Lung (tissue), 12 donors: ENCODE measurements around the gene TAF10. TPM values are rescaled to one million over a fixed set of nuclear protein-coding genes. Genes with fewer than 3 reads are reported as not detected.

ENCODE experiments used
- ATAC-seq: fragments of 200-7000 bp; cut with Tn5 transposase; one replicate; pipeline ENCODE4 v1.9.1; 2020; ENCODE audit warnings: moderate number of reproducible peaks; ENCODE audit not compliant: insufficient read depth, low FRiP score
- DNase-seq, 3 donors: peaks; one replicate each; pipeline ENCODE4 v3.0.0-alpha.2; 2013 to 2017
- H3K27ac ChIP-seq, 2 donors: one replicate each; pipeline ENCODE4 v1.5.1; 2013; ENCODE audit warnings: mild to moderate bottlenecking in 2 of 2, moderate library complexity in 2 of 2, control low read depth in 1 of 2, inconsistent platforms in 1 of 2, low read depth in 1 of 2, low read length in 1 of 2
- H3K27me3 ChIP-seq, 3 donors: one replicate each; pipeline ENCODE4 v1.5.1; 2013; ENCODE audit warnings: low read length in 2 of 3; ENCODE audit not compliant: control insufficient read depth in 3 of 3, insufficient read depth in 3 of 3
- H3K36me3 ChIP-seq, 4 donors: one replicate each; pipeline ENCODE4 v1.5.1; 2013; ENCODE audit warnings: low read length in 4 of 4, mild to moderate bottlenecking in 1 of 4, moderate library complexity in 1 of 4; ENCODE audit not compliant: control insufficient read depth in 4 of 4, insufficient read depth in 4 of 4
- H3K4me1 ChIP-seq, 5 donors: one replicate each; pipeline ENCODE4 v1.5.1; 2013; ENCODE audit warnings: low read length in 5 of 5, mild to moderate bottlenecking in 2 of 5, moderate library complexity in 1 of 5; ENCODE audit not compliant: control insufficient read depth in 5 of 5, insufficient read depth in 5 of 5
- H3K4me3 ChIP-seq: one replicate; pipeline ENCODE4 v1.5.1; 2013; ENCODE audit warnings: mild to moderate bottlenecking, control low read depth, moderate library complexity
- H3K9ac ChIP-seq, 2 donors: one replicate each; pipeline ENCODE4 v1.5.1; 2013; ENCODE audit warnings: low read length in 2 of 2, control low read depth in 1 of 2; ENCODE audit not compliant: insufficient read depth in 1 of 2
- H3K9me3 ChIP-seq, 4 donors: one replicate each; pipeline ENCODE4 v1.5.1; 2013; ENCODE audit warnings: low read length in 3 of 4, mild to moderate bottlenecking in 1 of 4, moderate library complexity in 1 of 4; ENCODE audit not compliant: control insufficient read depth in 4 of 4, insufficient read depth in 3 of 4
- WGBS, 2 donors: extraction: QIAGEN DNeasy Blood & Tissue Kit; methylation state at CpG; one replicate each; pipeline ENCODE4 v1.1.7; 2013; 5-methylcytosine and 5-hydroxymethylcytosine counted together
- polyA plus RNA-seq, 2 donors: library from polyadenylated mRNA; stranded (reverse); fragments of 200-250 nt; gene quantifications; one replicate each; pipeline ENCODE4 v1.2.1, GENCODE V29; 2013
- total RNA-seq, 2 donors: library from RNA; depleted of rRNA in 1 of 2; stranded (reverse); fragments of >200 nt in 1 of 2; gene quantifications; one replicate each; pipeline ENCODE4 v1.2.1, GENCODE V29; 2014 to 2021
- TF ChIP-seq, protein P1 (sequence below): IDR thresholded peaks from 2 replicates; pipeline ENCODE4 v1.5.1; 2012; ENCODE audit warnings: mild to moderate bottlenecking; ENCODE audit errors: control extremely low read depth, extremely low read depth
- donor health status: control.
- donor health status: control.
- donor health status: Bipolar disorder and iron deficiency.
- donor health status: healthy.
- donor health status: DM: yes; HTN: yes; CAD: no.

Gene TAF10
- total and polyA plus RNA-seq, 4 donors, result 23.9 to 149 (median 117) TPM

DNA sequence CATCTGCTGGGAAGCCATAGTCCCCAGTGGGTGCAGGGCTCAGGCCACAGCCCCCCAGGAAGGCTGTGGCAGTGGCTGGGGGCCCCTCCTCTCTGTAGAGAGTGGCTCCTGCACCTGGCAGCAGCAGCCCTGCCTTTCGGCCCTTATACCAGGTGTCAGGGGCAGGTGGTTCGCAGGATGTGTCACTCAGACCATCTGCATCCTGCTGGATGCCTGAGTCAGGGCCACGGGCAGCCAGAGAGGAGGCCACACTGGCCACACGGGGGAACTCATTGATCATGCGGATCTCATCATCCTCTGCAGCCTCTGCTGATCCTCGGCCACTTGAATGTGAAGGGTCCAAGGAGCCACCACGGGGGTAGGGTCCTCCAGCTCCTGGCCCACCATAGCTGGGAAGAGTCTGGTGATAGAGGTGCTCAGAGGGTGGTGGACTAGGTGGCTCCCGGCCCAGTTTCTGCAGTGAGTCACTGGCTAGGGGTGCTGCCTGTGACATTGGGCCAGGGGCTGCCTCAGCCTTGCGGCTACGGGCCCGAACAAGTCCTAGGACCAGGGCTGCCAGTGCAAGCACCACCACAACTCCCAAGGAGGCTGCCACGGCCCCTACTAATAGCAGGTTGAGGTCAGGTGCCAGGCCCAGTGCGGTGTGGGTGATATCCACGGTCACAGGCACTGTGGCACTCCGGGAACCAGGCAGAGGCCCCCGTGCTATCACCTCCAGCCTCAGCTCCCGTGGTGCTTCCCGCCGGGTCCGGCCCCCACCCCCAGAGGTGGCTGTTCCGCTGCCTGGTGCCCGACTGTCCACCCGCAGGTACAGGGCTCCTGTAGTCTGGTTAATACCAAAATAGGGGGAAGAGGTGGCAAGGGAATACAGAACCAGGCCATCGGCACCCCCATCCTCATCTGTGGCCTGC is 10.5 kb upstream of the TAF10 start:
- WGBS, 2 donors, result 88 to 91% methylated on average over 24 of the region's 24 CpGs

DNA sequence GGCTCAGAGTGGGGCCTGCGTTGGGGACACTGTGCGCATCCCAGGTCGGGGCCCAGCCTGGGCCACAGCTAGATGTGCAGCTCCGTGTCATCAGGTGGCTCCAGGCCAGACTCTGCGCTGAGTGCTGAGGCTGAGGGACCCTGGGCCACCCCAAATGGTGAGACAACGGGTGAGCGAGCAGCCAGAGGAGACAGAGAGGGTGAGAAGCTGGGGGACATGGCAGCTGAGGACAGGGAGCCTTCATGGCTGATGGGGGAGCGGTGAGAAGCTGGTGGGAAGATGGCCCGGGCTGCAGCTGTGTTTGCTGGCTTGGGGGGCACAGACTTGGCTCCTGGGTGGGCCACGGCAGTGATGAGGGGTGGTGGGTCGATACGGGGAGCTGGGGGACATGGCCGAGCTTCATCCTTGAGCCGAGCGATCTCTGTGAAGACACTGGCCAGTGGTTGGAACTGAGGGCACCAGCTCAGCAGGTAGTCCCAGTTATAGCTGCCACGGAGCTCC is 9.7 kb upstream of the TAF10 start:
- 90 to 92% methylated on average over 16 of the region's 16 CpGs for WGBS, 2 donors
- H3K4me1 ChIP-seq, result peaks cover 0 to 23% (median 11%) of the 10 kb centered on the region in 5 donors
- no peaks in the 10 kb centered on the region for H3K9me3 ChIP-seq
- TF ChIP-seq, protein P1, sequence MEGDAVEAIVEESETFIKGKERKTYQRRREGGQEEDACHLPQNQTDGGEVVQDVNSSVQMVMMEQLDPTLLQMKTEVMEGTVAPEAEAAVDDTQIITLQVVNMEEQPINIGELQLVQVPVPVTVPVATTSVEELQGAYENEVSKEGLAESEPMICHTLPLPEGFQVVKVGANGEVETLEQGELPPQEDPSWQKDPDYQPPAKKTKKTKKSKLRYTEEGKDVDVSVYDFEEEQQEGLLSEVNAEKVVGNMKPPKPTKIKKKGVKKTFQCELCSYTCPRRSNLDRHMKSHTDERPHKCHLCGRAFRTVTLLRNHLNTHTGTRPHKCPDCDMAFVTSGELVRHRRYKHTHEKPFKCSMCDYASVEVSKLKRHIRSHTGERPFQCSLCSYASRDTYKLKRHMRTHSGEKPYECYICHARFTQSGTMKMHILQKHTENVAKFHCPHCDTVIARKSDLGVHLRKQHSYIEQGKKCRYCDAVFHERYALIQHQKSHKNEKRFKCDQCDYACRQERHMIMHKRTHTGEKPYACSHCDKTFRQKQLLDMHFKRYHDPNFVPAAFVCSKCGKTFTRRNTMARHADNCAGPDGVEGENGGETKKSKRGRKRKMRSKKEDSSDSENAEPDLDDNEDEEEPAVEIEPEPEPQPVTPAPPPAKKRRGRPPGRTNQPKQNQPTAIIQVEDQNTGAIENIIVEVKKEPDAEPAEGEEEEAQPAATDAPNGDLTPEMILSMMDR, result no peak
- H3K36me3 ChIP-seq, result peaks cover 0 to 39% (median 22%) of the 10 kb centered on the region in 4 donors
- H3K27ac ChIP-seq, result no peak overlapping the region
- DNase-seq (no peak), ATAC-seq (no peak)
- H3K9ac ChIP-seq, result no peak overlapping the region
- H3K4me3 ChIP-seq, result no peak overlapping the region
- H3K27me3 ChIP-seq, result no peaks in the 10 kb centered on the region

More for the DNA sequence above, 10.5 kb upstream of the TAF10 start:
- H3K9me3 ChIP-seq, result no peaks in the 10 kb centered on the region
- H3K27me3 ChIP-seq, result no peaks in the 10 kb centered on the region
- no peak overlapping the region for H3K27ac ChIP-seq
- DNase-seq, result no peak
- peaks cover 0 to 45% (median 25%) of the 10 kb centered on the region in 4 donors for H3K36me3 ChIP-seq
- H3K4me1 ChIP-seq, result peaks cover 0 to 21% (median 7%) of the 10 kb centered on the region in 5 donors
- ATAC-seq, result no peak
- no peak overlapping the region for H3K9ac ChIP-seq
- TF ChIP-seq, protein P1, result no peak
- no peak overlapping the region for H3K4me3 ChIP-seq

DNA sequence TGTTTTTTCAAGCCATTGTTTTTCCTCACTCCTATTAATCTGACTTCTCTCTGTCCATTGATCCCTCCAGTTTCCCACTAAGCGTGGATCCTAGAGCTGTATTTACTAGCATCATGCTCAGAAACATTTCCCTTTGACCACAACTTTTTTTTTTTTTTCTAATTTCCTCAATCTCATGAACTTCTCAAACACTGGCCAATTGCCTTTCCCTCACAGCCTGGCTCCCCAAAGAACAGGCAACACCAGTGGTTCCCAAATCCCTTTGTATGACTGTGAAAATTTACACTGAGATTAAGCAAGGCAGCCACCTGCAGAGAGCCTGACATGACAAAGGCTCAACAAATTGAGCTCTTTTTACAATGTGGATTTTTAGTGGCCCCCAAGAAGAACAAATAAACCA is 8.6 kb upstream of the TAF10 start:
- H3K9me3 ChIP-seq, result no peaks in the 10 kb centered on the region
- 58 to 74% methylated on average over 1 of the region's 1 CpG for WGBS, 2 donors
- DNase-seq (no peak), ATAC-seq (no peak)
- H3K9ac ChIP-seq, result no peak overlapping the region
- H3K27me3 ChIP-seq, result no peaks in the 10 kb centered on the region
- no peak overlapping the region for H3K27ac ChIP-seq
- TF ChIP-seq, protein P1, result no peak
- no peak overlapping the region for H3K4me3 ChIP-seq
- H3K4me1 ChIP-seq, result peaks cover 0 to 23% (median 11%) of the 10 kb centered on the region in 5 donors
- H3K36me3 ChIP-seq, result peaks cover 0 to 30% (median 17%) of the 10 kb centered on the region in 4 donors
